B cell (primary cell): ENCODE data around the gene ASB8. TPM values are rescaled to one million over a fixed set of nuclear protein-coding genes. Genes with fewer than 3 reads are reported as not detected.

Source experiments
- ATAC-seq: fragments of 200-7000 bp; cut with Tn5 transposase; one replicate; pipeline ENCODE4 v1.10.0; 2021; ENCODE audit warnings: low read depth, mild to moderate bottlenecking, moderate number of reproducible peaks, moderate library complexity
- CTCF ChIA-PET: fragments of 350-600 bp; sonication (Branson Sonifier 250); formaldehyde crosslinking; loops from one replicate; lab custom pipeline; 2021; ENCODE audit warnings: antibody characterized with exemption, inconsistent platforms; lab: Charles Lee
- POLR2A ChIA-PET: fragments of 350-600 bp; sonication (Branson Sonifier 250); formaldehyde crosslinking; loops from one replicate; lab custom pipeline; 2021; ENCODE audit warnings: antibody characterized with exemption; lab: Charles Lee
- DNase-seq: peaks from one replicate; pipeline ENCODE4 v3.0.0; 2013
- H2AFZ ChIP-seq: 2 replicates; pipeline ENCODE4 v1.6.1; 2012; ENCODE audit warnings: mild to moderate bottlenecking, low read depth, low read length; ENCODE audit not compliant: insufficient read depth, poor library complexity, severe bottlenecking
- H3K27ac ChIP-seq, 2 donors: 1 replicate in 1 of 2; 2 replicates in 1 of 2; pipeline ENCODE4 v1.5.1; 2012 to 2013; ENCODE audit warnings: low read length in 2 of 2, mild to moderate bottlenecking in 2 of 2, moderate library complexity in 1 of 2
- H3K27me3 ChIP-seq, 4 experiments: fragments of 200-600 bp in 1 of 4; sonication (generic) in 1 of 4; replicated peaks in 1 of 4; 1 replicate in 2 of 4; 2 replicates in 2 of 4; pipeline versions ENCODE4 v1.6.1 to v1.7.0; 2013 to 2016; ENCODE audit warnings: low read length in 3 of 4, mild to moderate bottlenecking in 2 of 4, mixed read lengths in 1 of 4, moderate library complexity in 1 of 4; ENCODE audit not compliant: insufficient read depth in 4 of 4, control insufficient read depth in 3 of 4; ENCODE audit errors: control extremely low read depth in 1 of 4
- H3K36me3 ChIP-seq, 2 experiments: replicated peaks in 1 of 2; 1 replicate in 1 of 2; 2 replicates in 1 of 2; pipeline versions ENCODE4 v1.6.1 to v1.7.1; 2013; ENCODE audit warnings: low read length in 1 of 2; ENCODE audit not compliant: insufficient read depth in 2 of 2, control insufficient read depth in 1 of 2; ENCODE audit errors: control extremely low read depth in 1 of 2, extremely low read depth in 1 of 2
- H3K4me1 ChIP-seq, 2 donors: fragments of 200-600 bp in 1 of 2; sonication (generic) in 1 of 2; 1 replicate in 1 of 2; 2 replicates in 1 of 2; pipeline versions ENCODE4 v1.5.1 to v1.6.1; 2013 to 2017; ENCODE audit warnings: low read length in 2 of 2; ENCODE audit not compliant: control insufficient read depth in 2 of 2, insufficient read depth in 2 of 2
- H3K4me2 ChIP-seq: replicated peaks from 2 replicates; pipeline ENCODE3; 2012; ENCODE audit warnings: mild to moderate bottlenecking, low read depth, low read length; ENCODE audit not compliant: poor library complexity, severe bottlenecking
- H3K4me3 ChIP-seq, 5 experiments: fragments of 200-600 bp in 1 of 5; sonication (generic) in 1 of 5; 1 replicate in 3 of 5; 2 replicates in 2 of 5; pipeline versions ENCODE4 v1.5.1 to v1.7.0; 2011 to 2016; ENCODE audit warnings: low read length in 4 of 5, mild to moderate bottlenecking in 4 of 5, low read depth in 2 of 5, control low read depth in 1 of 5, moderate library complexity in 1 of 5; ENCODE audit not compliant: insufficient read depth in 1 of 5; ENCODE audit errors: control extremely low read depth in 1 of 5, extremely low read depth in 1 of 5
- H3K79me2 ChIP-seq: fragments of 200-600 bp; sonication (generic); one replicate; pipeline ENCODE4 v1.6.0; 2016; ENCODE audit warnings: low read length; ENCODE audit not compliant: control insufficient read depth, insufficient read depth
- H3K9ac ChIP-seq: fragments of 200-600 bp; sonication (generic); 2 replicates; pipeline ENCODE4 v1.6.1; 2017; ENCODE audit warnings: mild to moderate bottlenecking, low read length, moderate library complexity
- H3K9me3 ChIP-seq, 3 donors: one replicate each; pipeline versions ENCODE4 v1.6.1 to v1.7.1; 2013; ENCODE audit warnings: low read length in 2 of 3; ENCODE audit not compliant: control insufficient read depth in 2 of 3, insufficient read depth in 1 of 3; ENCODE audit errors: control extremely low read depth in 1 of 3
- H4K20me1 ChIP-seq: 2 replicates; pipeline ENCODE4 v1.6.0; 2012; ENCODE audit warnings: mild to moderate bottlenecking, low read length; ENCODE audit not compliant: insufficient read depth, control insufficient read depth, poor library complexity, severe bottlenecking
- H3K27ac Mint-ChIP-seq: one replicate; pipeline ENCODE4 v1.8.0; 2021; ENCODE audit warnings: mixed read lengths
- H3K27me3 Mint-ChIP-seq: one replicate; pipeline ENCODE4 v1.8.0; 2021; ENCODE audit warnings: mixed read lengths
- H3K4me1 Mint-ChIP-seq: one replicate; pipeline ENCODE4 v1.8.0; 2021; ENCODE audit warnings: mixed read lengths
- H3K4me3 Mint-ChIP-seq: one replicate; pipeline ENCODE4 v1.8.0; 2021; ENCODE audit warnings: mixed read lengths
- H3K9me3 Mint-ChIP-seq: one replicate; pipeline ENCODE4 v1.8.0; 2022; ENCODE audit warnings: mixed read lengths; ENCODE audit not compliant: insufficient read depth
- CTCF ChIP-seq: fragments of 200-600 bp; IDR thresholded peaks from one replicate; pipeline ENCODE4 v1.8.0; 2022; ENCODE audit warnings: antibody characterized with exemption, mild to moderate bottlenecking
- EZH2 ChIP-seq: IDR thresholded peaks from 2 replicates; pipeline ENCODE4 v1.6.1; 2012; ENCODE audit warnings: borderline replicate concordance, low read depth, mild to moderate bottlenecking, moderate library complexity, low read length; ENCODE audit not compliant: insufficient read depth, poor library complexity, severe bottlenecking
- WGBS: methylation state at CpG from one replicate; pipeline ENCODE4 v1.1.5; 2013; ENCODE audit warnings: missing lambda C conversion rate; ENCODE audit not compliant: insufficient coverage; 5-methylcytosine and 5-hydroxymethylcytosine counted together
- intact Hi-C: fragments of 100-400 bp; cut with micrococcal nuclease; formaldehyde crosslinking; loops from one replicate; pipeline ENCODE4 v1.10.0; 2022
- polyA plus RNA-seq: library from polyadenylated mRNA; depleted of rRNA; stranded (reverse); fragments of >200 nt; gene quantifications from 2 replicates; pipeline ENCODE4 v1.2.3, GENCODE V29; 2012
- total RNA-seq, 2 donors: library from RNA; stranded (reverse); fragments of 120-200 nt in 1 of 2; gene quantifications; 1 replicate in 1 of 2; 2 replicates in 1 of 2; pipeline versions ENCODE4 v1.2.3 to v1.2.4, GENCODE V29; 2013 to 2022

The ASB8 gene
- total and polyA plus RNA-seq, 2 donors (not counting 1 experiment from before 2014, with no cell fraction given): 22.7 to 54.8 TPM

- DNase-seq: no peak
- Histone ChIP-seq H3K36me3 (peaks cover 0 to 8% of the 10 kb centered on the region in 2 experiments), H3K27ac (no peak overlapping the region), H3K4me2 (no peak overlapping the region), H4K20me1 (no peaks in the 10 kb centered on the region), H3K9ac (no peak overlapping the region), H3K27me3 (no peaks in the 10 kb centered on the region), H2AFZ (no peak overlapping the region), H3K4me3 (no peak overlapping the region), H3K79me2 (peaks cover 8% of the 10 kb centered on the region), H3K4me1 (peaks cover 7 to 12% of the 10 kb centered on the region in 2 donors), H3K9me3 (no peaks in the 10 kb centered on the region)
- H3K9me3 Mint-ChIP-seq: no peaks in the 10 kb centered on the region
- H3K27ac Mint-ChIP-seq: no peak overlapping the region
- no peak for ATAC-seq
- CTCF ChIA-PET: interaction anchor here (1.0 to 2.9 kb wide), 2 partner anchors 15 to 131 kb away, joined by 3 to 18 read pairs; partner anchors contain the start of gene SENP1
- H3K4me1 Mint-ChIP-seq: peaks cover 19% of the 10 kb centered on the region
- no peaks in the 10 kb centered on the region for H3K27me3 Mint-ChIP-seq
- H3K4me3 Mint-ChIP-seq: no peak overlapping the region
- TF ChIP-seq CTCF: no peak
- no peak for TF ChIP-seq EZH2
- intact Hi-C loops: no loop called here
- POLR2A ChIA-PET: no interaction called here
- WGBS: 100% methylated on average over 1 of the region's 1 CpG
These were observed 35.8 kb downstream of the ASB8 start for GRCh38 chr12:48121522-48121921.

GRCh38 chr12:48119834-48120195 is 37.5 kb downstream of the ASB8 start:
- Mint-ChIP-seq H3K4me1 (peaks cover 19% of the 10 kb centered on the region), H3K4me3 (peak overlapping the region; percentile 96), H3K9me3 (no peaks in the 10 kb centered on the region), H3K27ac (peak overlapping the region; percentile 16), H3K27me3 (no peaks in the 10 kb centered on the region)
- H3K4me3 ChIP-seq: peak overlapping the region; percentile 51 to 94 (median 86)
- ChIA-PET POLR2A (interaction anchor here (0.6 to 1.4 kb wide), 3 partner anchors 11 to 63 kb away, joined by 3 to 7 read pairs (median 3); partner anchors contain the start of gene ASB8), CTCF (interaction anchor here (0.9 to 2.9 kb wide), 4 partner anchors 13 to 63 kb away, joined by 3 to 18 read pairs (median 6); partner anchors contain the start of genes ASB8, CCDC184 and SENP1)
- TF ChIP-seq EZH2: no peak
- no peak for TF ChIP-seq CTCF
- intact Hi-C loops: loop anchor here (1.0 kb wide), 2 partner anchors 14 to 37 kb away; partner anchors contain the start of genes ASB8 and SENP1
- 0% methylated on average over 1 of the region's 5 CpGs for WGBS
- H2AFZ ChIP-seq: peak overlapping the region; percentile 87
- H3K9me3 ChIP-seq: no peaks in the 10 kb centered on the region
- H3K36me3 ChIP-seq: peaks cover 0 to 8% of the 10 kb centered on the region in 2 experiments
- no peaks in the 10 kb centered on the region for H4K20me1 ChIP-seq
- peaks cover 7 to 12% of the 10 kb centered on the region in 2 donors for H3K4me1 ChIP-seq
- no peak overlapping the region for H3K27ac ChIP-seq
- no peaks in the 10 kb centered on the region for H3K27me3 ChIP-seq
- ATAC-seq (no peak), DNase-seq (no peak)
- H3K9ac ChIP-seq: peak overlapping the region; percentile 77
- H3K79me2 ChIP-seq: peaks cover 8% of the 10 kb centered on the region
- H3K4me2 ChIP-seq: peak overlapping the region; percentile 79
